ENCODE results near the gene SPATS2L. TPM values are rescaled to one million over a fixed set of nuclear protein-coding genes. Genes with fewer than 3 reads are reported as not detected.

SPATS2L gene
- total and polyA plus RNA-seq, 8 donors, result 81.2 to 96.7 (median 91.2) TPM

DNA sequence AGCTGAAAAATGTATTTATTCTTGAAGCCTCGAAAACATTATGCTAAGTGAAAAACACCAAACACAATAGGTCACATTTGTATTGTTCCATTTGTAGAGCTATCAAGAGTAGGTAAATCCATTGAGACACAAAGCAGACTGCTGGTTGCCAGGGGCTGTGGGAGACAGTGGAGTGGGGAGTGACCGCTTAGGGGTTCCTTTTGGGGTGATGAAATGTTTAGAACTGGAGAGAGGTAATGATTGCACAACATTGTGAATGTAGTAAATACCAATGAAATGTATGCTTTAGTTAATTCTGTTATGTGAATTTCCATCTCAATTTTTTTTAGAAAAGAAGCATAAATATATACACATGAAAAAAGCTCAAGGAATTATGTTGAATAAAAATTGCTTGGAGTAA lies 187.6 kb downstream of the SPATS2L start:
- Histone ChIP-seq H3K27me3 (no peaks in the 10 kb centered on the region), H3K4me1 (no peaks in the 10 kb centered on the region), H3K36me3 (peaks cover 0 to 92% of the 10 kb centered on the region in 2 donors), H3K27ac (no peak overlapping the region), H3K4me3 (no peak overlapping the region), H3K9me3 (no peaks in the 10 kb centered on the region)
- no peak for DNase-seq
- TF ChIP-seq, protein P1, sequence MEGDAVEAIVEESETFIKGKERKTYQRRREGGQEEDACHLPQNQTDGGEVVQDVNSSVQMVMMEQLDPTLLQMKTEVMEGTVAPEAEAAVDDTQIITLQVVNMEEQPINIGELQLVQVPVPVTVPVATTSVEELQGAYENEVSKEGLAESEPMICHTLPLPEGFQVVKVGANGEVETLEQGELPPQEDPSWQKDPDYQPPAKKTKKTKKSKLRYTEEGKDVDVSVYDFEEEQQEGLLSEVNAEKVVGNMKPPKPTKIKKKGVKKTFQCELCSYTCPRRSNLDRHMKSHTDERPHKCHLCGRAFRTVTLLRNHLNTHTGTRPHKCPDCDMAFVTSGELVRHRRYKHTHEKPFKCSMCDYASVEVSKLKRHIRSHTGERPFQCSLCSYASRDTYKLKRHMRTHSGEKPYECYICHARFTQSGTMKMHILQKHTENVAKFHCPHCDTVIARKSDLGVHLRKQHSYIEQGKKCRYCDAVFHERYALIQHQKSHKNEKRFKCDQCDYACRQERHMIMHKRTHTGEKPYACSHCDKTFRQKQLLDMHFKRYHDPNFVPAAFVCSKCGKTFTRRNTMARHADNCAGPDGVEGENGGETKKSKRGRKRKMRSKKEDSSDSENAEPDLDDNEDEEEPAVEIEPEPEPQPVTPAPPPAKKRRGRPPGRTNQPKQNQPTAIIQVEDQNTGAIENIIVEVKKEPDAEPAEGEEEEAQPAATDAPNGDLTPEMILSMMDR (IDR thresholded peaks at IDR 0.05), result no peak
- intact Hi-C loops (cut with DNase I), result no loop called here
- no peak for ATAC-seq

DNA sequence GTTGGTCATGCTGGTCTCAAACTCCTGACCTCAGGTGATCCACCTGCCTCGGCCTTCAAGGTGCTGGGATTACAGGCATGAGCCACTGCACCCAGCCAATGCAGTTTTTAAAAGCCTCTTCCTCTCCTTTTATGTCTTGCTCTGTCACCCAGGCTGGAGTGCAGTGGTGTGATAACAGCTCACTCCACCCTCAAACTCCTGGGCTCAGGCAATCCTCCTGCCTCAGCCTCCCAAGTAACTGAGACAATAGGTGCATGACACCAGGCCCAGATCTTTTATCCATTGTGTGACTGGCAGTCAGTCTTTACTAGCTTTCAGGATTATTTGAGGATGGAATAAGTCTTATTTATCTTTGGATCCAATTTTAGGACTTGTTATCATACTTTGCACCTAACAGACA lies 190.2 kb downstream of the SPATS2L start:
- TF ChIP-seq, protein P1 (IDR thresholded peaks at IDR 0.05), result no peak
- no peak for ATAC-seq
- no peaks in the 10 kb centered on the region for H3K4me1 ChIP-seq
- H3K9me3 ChIP-seq, result no peaks in the 10 kb centered on the region
- intact Hi-C loops (cut with DNase I), result no loop called here
- no peak for DNase-seq
- H3K36me3 ChIP-seq, result peaks cover 0 to 67% of the 10 kb centered on the region in 2 donors
- no peaks in the 10 kb centered on the region for H3K27me3 ChIP-seq
- H3K27ac ChIP-seq, result no peak overlapping the region
- no peak overlapping the region for H3K4me3 ChIP-seq

DNA sequence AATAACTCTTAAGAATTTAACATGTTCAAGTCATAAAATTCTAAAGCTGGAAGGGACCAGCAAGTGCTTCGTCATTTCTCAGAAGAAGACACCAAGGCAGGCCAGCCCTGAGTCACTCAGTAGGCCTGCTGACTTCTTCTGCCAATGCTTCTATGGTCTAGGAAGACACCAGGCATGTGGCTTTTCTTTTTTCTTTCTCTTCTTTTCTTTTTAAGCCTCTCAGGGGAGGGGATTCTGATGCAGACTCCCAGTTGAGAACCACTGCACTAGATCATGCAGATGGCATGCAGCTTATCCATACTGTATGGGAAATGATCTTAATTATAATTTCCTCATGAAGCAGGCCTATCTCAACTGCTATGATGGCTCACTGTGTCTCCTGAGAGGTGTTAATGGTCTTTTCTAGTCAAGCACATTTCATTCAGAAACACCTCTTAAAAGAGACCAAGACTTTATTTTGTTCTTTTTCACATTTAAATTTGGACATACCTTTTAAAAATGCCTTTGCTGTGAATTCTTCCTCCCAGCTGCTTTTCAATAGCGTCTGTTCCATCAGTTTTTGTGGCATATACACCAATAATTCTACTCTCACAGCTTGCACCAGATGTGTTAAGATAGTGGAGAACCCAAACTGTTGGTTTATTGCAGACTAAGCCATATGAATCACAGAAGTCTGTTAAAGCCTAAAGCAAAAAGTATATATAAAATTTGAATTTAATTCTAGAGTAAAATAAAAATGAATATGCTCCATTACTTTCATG lies 192.1 kb downstream of the SPATS2L start:
- Histone ChIP-seq H3K4me3 (no peak overlapping the region), H3K27ac (no peak overlapping the region), H3K4me1 (no peaks in the 10 kb centered on the region), H3K36me3 (peaks cover 0 to 63% of the 10 kb centered on the region in 2 donors), H3K27me3 (no peaks in the 10 kb centered on the region), H3K9me3 (no peaks in the 10 kb centered on the region)
- DNase-seq (no peak), ATAC-seq (no peak)
- intact Hi-C loops (cut with DNase I), result no loop called here
- TF ChIP-seq, protein P1 (IDR thresholded peaks at IDR 0.05), result no peak

DNA sequence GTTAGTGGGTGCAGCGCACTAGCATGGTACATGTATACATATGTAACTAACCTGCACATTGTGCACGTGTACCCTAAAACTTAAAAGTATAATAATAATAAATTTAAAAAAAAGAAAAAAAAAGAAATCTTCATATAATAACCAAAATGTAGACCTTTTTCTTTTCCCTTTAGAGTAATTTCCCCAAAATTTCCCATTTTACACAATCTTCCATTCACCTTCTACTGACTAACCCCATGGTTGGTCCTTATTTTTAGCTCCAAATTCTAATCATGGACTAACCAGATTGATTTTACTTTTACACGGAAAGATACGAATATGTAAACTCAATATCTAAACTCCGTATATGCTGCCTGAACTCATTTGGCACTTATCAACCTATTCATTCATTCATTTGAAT lies 195.7 kb downstream of the SPATS2L start:
- Histone ChIP-seq H3K27ac (no peak overlapping the region), H3K4me3 (no peak overlapping the region), H3K36me3 (peaks cover 0 to 40% of the 10 kb centered on the region in 2 donors), H3K9me3 (no peaks in the 10 kb centered on the region), H3K4me1 (no peaks in the 10 kb centered on the region), H3K27me3 (no peaks in the 10 kb centered on the region)
- TF ChIP-seq, protein P1 (IDR thresholded peaks at IDR 0.05), result no peak
- DNase-seq (no peak), ATAC-seq (no peak)
- intact Hi-C loops (cut with DNase I), result no loop called here

DNA sequence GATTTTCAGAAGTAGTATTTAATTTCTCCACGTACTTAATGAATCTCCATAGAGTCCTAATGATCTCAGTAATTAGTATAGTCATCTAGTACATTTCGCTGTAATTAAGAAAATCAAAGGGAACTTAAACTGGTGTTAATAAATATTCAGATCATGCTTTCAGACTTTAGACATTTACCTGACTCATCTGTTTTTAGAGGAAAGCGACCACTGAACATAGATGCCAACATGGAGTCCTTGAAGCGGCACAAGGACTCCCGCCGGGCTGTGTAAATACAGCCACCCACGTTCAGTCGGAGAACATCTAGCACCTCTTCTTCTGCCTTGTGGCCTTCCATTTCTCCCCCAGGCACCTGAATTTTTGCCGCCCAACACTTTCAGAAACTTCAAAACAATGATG lies 200.2 kb downstream of the SPATS2L start:
- Histone ChIP-seq H3K4me3 (no peak overlapping the region), H3K36me3 (peaks cover 0 to 26% of the 10 kb centered on the region in 2 donors), H3K27ac (no peak overlapping the region), H3K27me3 (no peaks in the 10 kb centered on the region), H3K4me1 (peaks cover 3 to 16% of the 10 kb centered on the region in 2 donors), H3K9me3 (no peaks in the 10 kb centered on the region)
- ATAC-seq (no peak), DNase-seq (no peak)
- TF ChIP-seq, protein P1 (IDR thresholded peaks at IDR 0.05), result no peak
- intact Hi-C loops (cut with DNase I), result no loop called here
